ENCODE results near the gene ST6GALNAC2. TPM values are rescaled to one million over a fixed set of nuclear protein-coding genes. Genes with fewer than 3 reads are reported as not detected.

Gene ST6GALNAC2
- total and polyA plus RNA-seq, 10 of the 15 experiments (the other 5 are each of a cell fraction or from before 2014, with no cell fraction given), result 0.08 to 0.41 (median 0.23) TPM; not detected in 6

- Histone ChIP-seq H2AFZ (ENCODE audit: control insufficient read depth, low read depth, low read length) (no peak overlapping the region; the same call in 1 of the 2 replicates), H3K4me2 (ENCODE audit: control insufficient read depth, insufficient read depth) (0 out of 2 replicates have a peak overlapping the region, but pooled peaks have one; percentile 22), H3K4me3 (no peak overlapping the region), H3K9ac (ENCODE audit: control insufficient read depth, insufficient read depth, low read length) (no peak overlapping the region), H3K27ac (ENCODE audit: control insufficient read depth, insufficient read depth) (peak overlapping the region; percentile 42; the same call in 1 of the 2 replicates), H3K4me1 (ENCODE audit: control insufficient read depth, insufficient read depth, low read length) (no peaks in the 10 kb centered on the region; the same call in 1 of the 2 replicates), H4K20me1 (ENCODE audit: control insufficient read depth, insufficient read depth) (no peaks in the 10 kb centered on the region), H3K27me3 (replicated peaks in 1 of 2; ENCODE audit: control insufficient read depth in 2 of 2, insufficient read depth in 2 of 2, low read length in 1 of 2) (no peaks in the 10 kb centered on the region), H3K36me3 (ENCODE audit: control insufficient read depth in 2 of 2, insufficient read depth in 2 of 2, low read length in 1 of 2) (no peaks in the 10 kb centered on the region; a peak in 1 of 4 replicates), H3K79me2 (ENCODE audit: control insufficient read depth, insufficient read depth, low read length) (no peaks in the 10 kb centered on the region), H3K9me3 (replicated peaks; ENCODE audit: control insufficient read depth, insufficient read depth, low read length) (no peaks in the 10 kb centered on the region)
- POLR2A ChIA-PET, result interaction anchor here (0.5 to 1.9 kb wide), 5 partner anchors 9 to 240 kb away, joined by 3 to 6 read pairs (median 4); no protein-coding TSS in a partner anchor
- in situ Hi-C loops (cut with MboI), result no loop called here
- FAIRE-seq, result no peak
- CTCF ChIA-PET, result interaction anchor here (1.1 to 2.4 kb wide), 11 partner anchors 8 to 153 kb away, joined by 3 to 23 read pairs (median 4); no protein-coding TSS in a partner anchor
- no TSS peak for BruUV-seq (replicated peaks)
- WGBS (ENCODE audit: insufficient coverage, insufficient replicate concordance, low lambda C conversion rate, missing lambda C conversion rate), result 74% methylated on average over 15 of the region's 15 CpGs
- intact Hi-C loops (cut with micrococcal nuclease; ENCODE audit: unreplicated experiment), result no loop called here
- DNase-seq (ENCODE audit: low read depth, low spot score), result no peak
- peak; percentile 12; the same call in 1 of the 3 replicates for ATAC-seq
- no peak for TF ChIP-seq RFX5 (IDR thresholded peaks at IDR 0.05; ENCODE audit: low read depth, low read length)
- TF ChIP-seq GATAD2B (conservative IDR thresholded peaks at IDR 0.05; ENCODE audit: low read depth), result no peak
- no peak for TF ChIP-seq NFYA (IDR thresholded peaks at IDR 0.05; ENCODE audit: borderline replicate concordance, low read depth, low read length)
- TF ChIP-seq BCL3 (IDR thresholded peaks at IDR 0.05; ENCODE audit: borderline replicate concordance, insufficient read depth, low read depth, low read length, poor library complexity, severe bottlenecking), result peak; percentile 57
- 0 out of 2 replicates have a peak, but pooled peaks have one; percentile 50 for TF ChIP-seq RELB (IDR thresholded peaks at IDR 0.05; ENCODE audit: low read depth)
- peak in 1 of 2 experiments; percentile 21; a peak in 1 of 4 replicates for TF ChIP-seq IKZF2 (IDR thresholded peaks at IDR 0.05)
- SMC1A ChIA-PET (ENCODE audit: uncharacterized antibody, unreplicated experiment), result interaction anchor here (0.9 to 3.9 kb wide), 7 partner anchors 9 to 73 kb away, joined by 3 to 16 read pairs (median 5); no protein-coding TSS in a partner anchor
- RAD21 ChIA-PET (ENCODE audit: unreplicated experiment), result interaction anchor here (0.6 to 2.8 kb wide), 9 partner anchors 9 to 73 kb away, joined by 3 to 15 read pairs (median 4); partner anchors contain the start of gene RHBDF2
Measured at GRCh38 chr17:76550712-76551615, 34.7 kb downstream of the ST6GALNAC2 start.

Data from GM12878 (cell line).